Measurements from ENCODE around the gene FCN3. TPM values are rescaled to one million over a fixed set of nuclear protein-coding genes. Genes with fewer than 3 reads are reported as not detected.

FCN3 gene
- total RNA-seq, 5 donors from 2014 or later (not counting 1 experiment from before 2014, with no cell fraction given) = 0.26 to 0.44 (median 0.38) TPM; not detected in 2

DNA sequence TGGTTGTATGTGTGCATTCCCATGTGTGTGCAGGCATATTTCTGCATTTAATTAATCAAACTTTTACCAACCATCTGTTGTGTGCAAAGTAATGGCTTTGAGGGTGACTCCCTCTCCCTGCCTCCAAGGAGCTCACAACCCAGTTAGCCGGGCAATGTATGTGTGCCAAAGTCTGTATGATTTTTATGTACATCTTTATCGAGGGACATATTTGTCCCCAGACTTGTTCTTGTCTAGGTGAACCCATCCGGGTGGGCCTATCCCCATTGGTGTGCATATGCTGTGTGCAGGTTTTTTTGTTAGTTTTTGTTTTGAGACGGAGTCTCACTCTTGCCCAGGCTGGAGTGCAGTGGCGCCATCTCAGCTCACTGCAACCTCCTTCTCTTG, 31.0 kb downstream of the FCN3 start:
- Mint-ChIP-seq H3K9me3 (no peaks in the 10 kb centered on the region), H3K27me3 (no peaks in the 10 kb centered on the region), H3K27ac (peak overlapping the region; percentile 88 to 94), H3K4me3 (peak overlapping the region; percentile 86 to 94 (median 87)), H3K36me3 (peaks cover 9% of the 10 kb centered on the region), H3K4me1 (peaks cover 54 to 74% (median 62%) of the 10 kb centered on the region in 3 donors)
- DNase-seq (no peak), ATAC-seq (replicated peaks in 1 of 4) (peak in 1 of 4 experiments; percentile 7)
- H3K4me1 ChIP-seq (ENCODE audit: control insufficient read depth in 1 of 2, extremely low read depth in 1 of 2, insufficient read depth in 2 of 2, low read length in 2 of 2) = peaks cover 22 to 80% of the 10 kb centered on the region in 2 experiments
- ChIA-PET POLR2A (interaction anchor here in 1 of 2 donors (1.0 kb wide), 1 partner anchor 17 kb away, joined by 3 read pairs; no protein-coding TSS in a partner anchor), CTCF (interaction anchor here in 1 of 2 donors (0.9 to 1.3 kb wide), 3 partner anchors 11 to 47 kb away, joined by 3 to 4 read pairs (median 3); no protein-coding TSS in a partner anchor)
- H3K27ac ChIP-seq (ENCODE audit: low read length) = peak overlapping the region; percentile 91
- H3K4me3 ChIP-seq (ENCODE audit: control insufficient read depth in 1 of 2, extremely low read depth in 1 of 2, low read length in 1 of 2) = peak overlapping the region; percentile 86 to 95
- H3K9me3 ChIP-seq = no peaks in the 10 kb centered on the region
- WGBS (ENCODE audit: insufficient coverage) = 0% methylated on average over 1 of the region's 5 CpGs
- no peaks in the 10 kb centered on the region for H3K27me3 ChIP-seq (replicated peaks in 1 of 2; ENCODE audit: control insufficient read depth in 2 of 2, extremely low read depth in 1 of 2, insufficient read depth in 2 of 2, low read length in 1 of 2)
- H3K36me3 ChIP-seq (ENCODE audit: control insufficient read depth in 2 of 2, extremely low read depth in 1 of 2, insufficient read depth in 1 of 2, low read length in 1 of 2) = peaks cover 8 to 26% of the 10 kb centered on the region in 2 donors

DNA sequence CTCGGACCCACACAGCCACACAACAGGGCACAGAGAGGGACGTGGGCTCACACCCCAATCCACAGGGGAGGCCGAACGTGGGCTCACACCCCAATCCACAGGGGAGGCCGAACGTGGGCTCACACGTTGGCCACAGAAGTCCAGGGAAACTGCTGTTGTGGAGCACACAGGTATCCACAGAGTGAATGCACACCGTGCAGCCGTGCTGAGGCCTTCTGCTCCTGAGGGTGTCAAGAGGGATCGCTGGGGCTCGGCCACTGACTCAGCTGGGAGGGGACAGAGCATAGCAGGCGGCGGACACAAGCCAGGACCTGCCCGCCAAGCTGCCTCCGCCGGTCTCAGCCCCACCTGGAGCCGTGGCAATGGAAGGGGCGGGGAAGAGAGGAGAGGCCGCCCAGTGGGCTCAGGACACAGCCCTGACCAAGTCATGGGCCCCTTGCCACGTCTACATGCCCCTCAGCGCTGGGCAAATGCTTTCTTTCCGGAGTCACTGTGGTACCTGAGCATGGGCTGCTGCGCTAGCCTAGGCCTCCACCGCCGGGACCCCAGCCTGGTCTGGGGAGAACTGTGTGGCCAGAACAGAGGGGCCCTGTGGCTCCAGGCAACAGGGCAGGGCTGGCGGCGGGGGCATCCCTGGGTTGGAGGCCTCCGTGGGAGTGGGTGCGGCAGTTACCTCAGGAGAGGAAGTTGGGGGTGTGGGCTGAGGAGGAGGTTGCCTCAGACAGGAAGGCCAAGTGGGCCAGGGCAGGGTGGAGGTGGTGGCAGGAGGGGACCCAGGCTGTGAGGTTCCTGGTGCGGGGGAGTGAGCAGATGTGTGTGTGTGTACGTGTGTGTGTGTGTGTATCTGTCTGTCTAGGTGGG, 31.6 kb downstream of the FCN3 start:
- no peaks in the 10 kb centered on the region for H3K27me3 Mint-ChIP-seq
- DNase-seq (peak; percentile 66 to 85 (median 79)), ATAC-seq (replicated peaks in 1 of 4) (peak; percentile 82 to 83 (median 83))
- Histone ChIP-seq H3K27ac (ENCODE audit: low read length) (peak overlapping the region; percentile 91), H3K4me1 (ENCODE audit: control insufficient read depth in 1 of 2, extremely low read depth in 1 of 2, insufficient read depth in 2 of 2, low read length in 2 of 2) (peaks cover 21 to 78% of the 10 kb centered on the region in 2 experiments), H3K9me3 (no peaks in the 10 kb centered on the region), H3K36me3 (ENCODE audit: control insufficient read depth in 2 of 2, extremely low read depth in 1 of 2, insufficient read depth in 1 of 2, low read length in 1 of 2) (peaks cover 8 to 26% of the 10 kb centered on the region in 2 donors), H3K4me3 (ENCODE audit: control insufficient read depth in 1 of 2, extremely low read depth in 1 of 2, low read length in 1 of 2) (peak overlapping the region; percentile 86 to 95), H3K27me3 (replicated peaks in 1 of 2; ENCODE audit: control insufficient read depth in 2 of 2, extremely low read depth in 1 of 2, insufficient read depth in 2 of 2, low read length in 1 of 2) (no peaks in the 10 kb centered on the region)
- WGBS (ENCODE audit: insufficient coverage) = 1% methylated on average over 30 of the region's 31 CpGs
- peaks cover 54 to 74% (median 61%) of the 10 kb centered on the region in 3 donors for H3K4me1 Mint-ChIP-seq
- peak overlapping the region; percentile 88 to 94 for H3K27ac Mint-ChIP-seq
- no peaks in the 10 kb centered on the region for H3K9me3 Mint-ChIP-seq
- ChIA-PET POLR2A (interaction anchor here in 1 of 2 donors (1.0 kb wide), 1 partner anchor 16 kb away, joined by 3 read pairs; no protein-coding TSS in a partner anchor), CTCF (interaction anchor here in 1 of 2 donors (0.9 to 1.3 kb wide), 3 partner anchors 10 to 47 kb away, joined by 3 to 4 read pairs (median 3); no protein-coding TSS in a partner anchor)
- peak overlapping the region; percentile 86 to 94 (median 87) for H3K4me3 Mint-ChIP-seq
- peaks cover 9% of the 10 kb centered on the region for H3K36me3 Mint-ChIP-seq

DNA sequence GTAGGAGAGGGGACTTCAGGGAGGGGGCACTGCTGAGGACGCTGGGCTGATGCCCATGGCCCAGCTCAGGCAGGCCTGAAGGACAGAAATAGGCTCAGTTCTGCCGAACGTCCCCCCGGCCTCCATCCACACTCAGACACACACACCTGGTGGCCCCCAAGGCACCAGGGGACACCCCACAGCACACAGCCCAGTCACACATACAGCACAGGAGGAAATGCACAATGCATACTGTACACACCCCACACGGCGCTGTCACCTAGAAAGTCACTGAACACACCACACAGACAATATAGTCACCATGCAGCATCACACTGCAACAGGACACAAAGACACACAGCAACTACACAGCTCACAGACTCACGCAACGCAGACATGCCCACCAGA, 32.2 kb downstream of the FCN3 start:
- ChIA-PET CTCF (interaction anchor here in 1 of 2 donors (0.6 to 1.1 kb wide), 2 partner anchors 14 to 875 kb away, joined by 3 to 5 read pairs; no protein-coding TSS in a partner anchor), POLR2A (interaction anchor here in 1 of 2 donors (0.7 kb wide), 1 partner anchor 8 kb away, joined by 3 read pairs; no protein-coding TSS in a partner anchor)
- H3K27me3 ChIP-seq (replicated peaks in 1 of 2; ENCODE audit: control insufficient read depth in 2 of 2, extremely low read depth in 1 of 2, insufficient read depth in 2 of 2, low read length in 1 of 2) = no peaks in the 10 kb centered on the region
- Mint-ChIP-seq H3K4me1 (peaks cover 51 to 70% (median 57%) of the 10 kb centered on the region in 3 donors), H3K36me3 (peaks cover 9% of the 10 kb centered on the region), H3K27me3 (no peaks in the 10 kb centered on the region), H3K4me3 (peak overlapping the region; percentile 86 to 94 (median 87)), H3K27ac (peak overlapping the region; percentile 88 to 94), H3K9me3 (no peaks in the 10 kb centered on the region)
- no peaks in the 10 kb centered on the region for H3K9me3 ChIP-seq
- 5% methylated on average over 8 of the region's 8 CpGs for WGBS (ENCODE audit: insufficient coverage)
- H3K4me1 ChIP-seq (ENCODE audit: control insufficient read depth in 1 of 2, extremely low read depth in 1 of 2, insufficient read depth in 2 of 2, low read length in 2 of 2) = peaks cover 21 to 72% of the 10 kb centered on the region in 2 experiments
- H3K4me3 ChIP-seq (ENCODE audit: control insufficient read depth in 1 of 2, extremely low read depth in 1 of 2, low read length in 1 of 2) = peak overlapping the region; percentile 86 to 95
- peaks cover 8 to 22% of the 10 kb centered on the region in 2 donors for H3K36me3 ChIP-seq (ENCODE audit: control insufficient read depth in 2 of 2, extremely low read depth in 1 of 2, insufficient read depth in 1 of 2, low read length in 1 of 2)
- DNase-seq (peak in 4 of 35 experiments; percentile 29 to 61 (median 38)), ATAC-seq (replicated peaks in 1 of 4) (peak; percentile 28 to 54 (median 48))
- peak overlapping the region; percentile 91 for H3K27ac ChIP-seq (ENCODE audit: low read length)

DNA sequence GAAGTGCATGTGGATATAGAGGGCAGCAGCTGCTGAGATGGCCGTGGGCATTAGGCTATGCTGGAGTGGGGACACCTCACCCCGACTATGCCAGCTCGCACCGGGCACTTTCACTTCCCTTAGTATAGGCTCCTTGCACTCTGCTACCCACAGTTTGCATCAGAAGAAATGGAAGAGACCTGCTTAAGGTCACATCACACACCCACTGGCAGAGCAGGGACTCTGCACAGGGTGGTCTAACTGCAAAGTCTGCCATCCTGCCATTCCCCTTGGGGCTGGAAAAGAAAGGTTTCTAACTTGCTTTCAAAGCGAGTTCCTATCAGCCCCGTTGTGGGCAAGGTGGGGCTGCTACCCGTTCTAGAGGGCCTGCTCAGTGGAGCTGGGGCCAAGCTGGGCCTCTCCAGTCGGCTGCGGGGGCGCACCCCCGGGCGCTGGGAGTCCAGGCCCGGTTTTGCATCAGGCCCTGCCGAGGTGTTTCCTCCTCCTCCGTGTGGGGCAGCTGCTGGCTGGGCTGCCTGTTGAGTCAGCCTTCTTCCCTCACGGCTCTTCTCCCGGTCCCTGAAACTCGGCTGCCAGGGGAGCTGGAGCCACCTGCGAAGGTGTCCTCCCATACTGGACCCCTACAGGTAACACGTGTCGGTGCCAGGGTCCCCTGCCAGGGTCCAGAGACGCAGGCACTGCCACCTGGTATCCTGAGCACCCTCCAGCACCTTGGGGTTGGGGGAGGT, 32.9 kb downstream of the FCN3 start, which contains the start of gene SYTL1:
Gene SYTL1 (plus strand): TSS at position 498 of the 728 bp plus-strand sequence. CDS start 3,313 bp downstream, outside the sequence.
- POLR2A ChIA-PET = interaction anchor here in 1 of 2 donors (0.7 kb wide), 1 partner anchor 9 kb away, joined by 3 read pairs; no protein-coding TSS in a partner anchor
- peak; percentile 65 to 71 (median 68) for ATAC-seq (replicated peaks in 1 of 4)
- H3K27me3 Mint-ChIP-seq = no peaks in the 10 kb centered on the region
- peak in 34 of 35 experiments; percentile 40 to 77 (median 62) for DNase-seq
- Histone ChIP-seq H3K27ac (ENCODE audit: low read length) (peak within 1 kb of the TSS; percentile 91), H3K27me3 (replicated peaks in 1 of 2; ENCODE audit: control insufficient read depth in 2 of 2, extremely low read depth in 1 of 2, insufficient read depth in 2 of 2, low read length in 1 of 2) (no peaks in the 10 kb centered on the region), H3K4me1 (ENCODE audit: control insufficient read depth in 1 of 2, extremely low read depth in 1 of 2, insufficient read depth in 2 of 2, low read length in 2 of 2) (peaks cover 21 to 68% of the 10 kb centered on the region in 2 experiments), H3K9me3 (no peaks in the 10 kb centered on the region), H3K36me3 (ENCODE audit: control insufficient read depth in 2 of 2, extremely low read depth in 1 of 2, insufficient read depth in 1 of 2, low read length in 1 of 2) (peaks cover 7 to 21% of the 10 kb centered on the region in 2 donors), H3K4me3 (ENCODE audit: control insufficient read depth in 1 of 2, extremely low read depth in 1 of 2, low read length in 1 of 2) (peak within 1 kb of the TSS; percentile 86 to 95)
- peaks cover 6% of the 10 kb centered on the region for H3K36me3 Mint-ChIP-seq
- peaks cover 47 to 66% (median 57%) of the 10 kb centered on the region in 3 donors for H3K4me1 Mint-ChIP-seq
- no peaks in the 10 kb centered on the region for H3K9me3 Mint-ChIP-seq
- H3K27ac Mint-ChIP-seq = peak within 1 kb of the TSS; percentile 88 to 94
- H3K4me3 Mint-ChIP-seq = peak within 1 kb of the TSS; percentile 86 to 94 (median 87)
- under 1% methylated on average over 17 of the region's 22 CpGs for WGBS (ENCODE audit: insufficient coverage)
- CTCF ChIA-PET = interaction anchor here in 1 of 2 donors (0.6 to 1.1 kb wide), 2 partner anchors 15 to 876 kb away, joined by 3 to 5 read pairs; no protein-coding TSS in a partner anchor

DNA sequence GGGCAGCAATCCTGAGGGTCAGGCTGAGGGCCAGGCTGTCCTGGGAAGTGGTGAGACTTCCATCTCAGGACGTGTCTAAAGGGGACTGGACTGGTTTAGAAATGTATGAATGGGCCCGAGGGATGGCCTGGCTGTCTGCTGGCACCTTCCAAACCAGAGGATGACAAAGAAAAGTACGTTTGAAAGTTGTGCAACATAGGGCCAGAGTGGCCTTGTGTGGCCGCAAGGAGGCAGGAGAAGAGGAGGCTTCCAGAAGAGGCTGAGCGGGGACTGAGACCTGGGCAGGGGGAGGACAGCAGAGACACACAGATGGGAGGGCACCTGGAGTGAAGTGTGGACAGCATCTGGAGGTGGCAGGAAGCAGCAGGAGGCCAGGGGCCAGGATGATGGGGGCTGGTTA, 35.4 kb downstream of the FCN3 start:
- peak overlapping the region in 2 of 3 donors; percentile 11 to 87 for H3K4me3 Mint-ChIP-seq
- H3K9me3 Mint-ChIP-seq = no peaks in the 10 kb centered on the region
- H3K4me1 Mint-ChIP-seq = peaks cover 34 to 49% (median 44%) of the 10 kb centered on the region in 3 donors
- Histone ChIP-seq H3K4me3 (ENCODE audit: control insufficient read depth in 1 of 2, extremely low read depth in 1 of 2, low read length in 1 of 2) (no peak overlapping the region), H3K27ac (ENCODE audit: low read length) (no peak overlapping the region), H3K36me3 (ENCODE audit: control insufficient read depth in 2 of 2, extremely low read depth in 1 of 2, insufficient read depth in 1 of 2, low read length in 1 of 2) (peaks cover 10 to 33% of the 10 kb centered on the region in 2 donors), H3K4me1 (ENCODE audit: control insufficient read depth in 1 of 2, extremely low read depth in 1 of 2, insufficient read depth in 2 of 2, low read length in 2 of 2) (peaks cover 19 to 45% of the 10 kb centered on the region in 2 experiments), H3K27me3 (replicated peaks in 1 of 2; ENCODE audit: control insufficient read depth in 2 of 2, extremely low read depth in 1 of 2, insufficient read depth in 2 of 2, low read length in 1 of 2) (no peaks in the 10 kb centered on the region), H3K9me3 (no peaks in the 10 kb centered on the region)
- POLR2A ChIA-PET = no interaction called here
- DNase-seq (no peak), ATAC-seq (replicated peaks in 1 of 4) (no peak)
- no peaks in the 10 kb centered on the region for H3K27me3 Mint-ChIP-seq
- CTCF ChIA-PET = no interaction called here
- WGBS (ENCODE audit: insufficient coverage) = 84% methylated on average over 5 of the region's 5 CpGs
- H3K27ac Mint-ChIP-seq = peak overlapping the region; percentile 88 to 91
- peaks cover 6% of the 10 kb centered on the region for H3K36me3 Mint-ChIP-seq

All from T-cell (primary cell).